Endodermal cell (in vitro differentiated cells): Measurements from ENCODE around the gene PCSK9. TPM values are rescaled to one million over a fixed set of nuclear protein-coding genes. Genes with fewer than 3 reads are reported as not detected.

Source experiments
- DNase-seq: peaks from one replicate; pipeline ENCODE4 v3.0.0-alpha.2; 2017
- H3K27ac ChIP-seq: 2 replicates; pipeline ENCODE4 v1.5.1; 2013; ENCODE audit warnings: mild to moderate bottlenecking, low read depth, low read length, moderate library complexity
- H3K27me3 ChIP-seq: 2 replicates; pipeline ENCODE4 v1.6.1; 2013; ENCODE audit warnings: mild to moderate bottlenecking, low read length, moderate library complexity; ENCODE audit not compliant: insufficient read depth, control insufficient read depth, poor library complexity, severe bottlenecking
- H3K36me3 ChIP-seq: 2 replicates; pipeline ENCODE4 v1.7.0; 2013; ENCODE audit warnings: mild to moderate bottlenecking, low read length, moderate library complexity; ENCODE audit not compliant: control insufficient read depth, insufficient read depth
- H3K4me1 ChIP-seq: one replicate; pipeline ENCODE4 v1.7.0; 2013; ENCODE audit warnings: low read length; ENCODE audit not compliant: control insufficient read depth, insufficient read depth
- H3K4me3 ChIP-seq: 2 replicates; pipeline ENCODE4 v1.5.1; 2013; ENCODE audit warnings: mild to moderate bottlenecking, low read length, moderate library complexity
- H3K9ac ChIP-seq: 2 replicates; pipeline ENCODE4 v1.6.1; 2013; ENCODE audit warnings: mild to moderate bottlenecking, low read length, moderate library complexity; ENCODE audit not compliant: poor library complexity, severe bottlenecking; ENCODE audit errors: extremely low read depth
- H3K9me3 ChIP-seq: 2 replicates; pipeline ENCODE4 v1.6.1; 2013; ENCODE audit warnings: mild to moderate bottlenecking, low read length, moderate library complexity; ENCODE audit not compliant: control insufficient read depth
- H3K27ac Mint-ChIP-seq: 2 replicates; pipeline ENCODE4 v1.8.0; 2020; ENCODE audit warnings: mixed read lengths
- H3K27me3 Mint-ChIP-seq: 2 replicates; pipeline ENCODE4 v1.8.0; 2021; ENCODE audit warnings: mild to moderate bottlenecking, mixed read lengths; ENCODE audit not compliant: insufficient read depth
- H3K36me3 Mint-ChIP-seq: 2 replicates; pipeline ENCODE4 v1.8.0; 2020; ENCODE audit warnings: low read depth, mixed read lengths
- H3K4me1 Mint-ChIP-seq: 2 replicates; pipeline ENCODE4 v1.8.0; 2020; ENCODE audit warnings: mixed read lengths
- H3K4me3 Mint-ChIP-seq: 2 replicates; pipeline ENCODE4 v1.8.0; 2020; ENCODE audit warnings: mild to moderate bottlenecking, moderate library complexity, mixed read lengths
- H3K9me3 Mint-ChIP-seq: 2 replicates; pipeline ENCODE4 v1.8.0; 2020; ENCODE audit warnings: mild to moderate bottlenecking, mixed read lengths
- CTCF ChIP-seq: fragments of 200-600 bp; sonication (generic); conservative IDR thresholded peaks from 2 replicates; pipeline ENCODE4 v1.5.0; 2021; ENCODE audit warnings: antibody characterized with exemption, mild to moderate bottlenecking
- WGBS, 2 experiments: methylation state at CpG; one replicate each; pipeline versions ENCODE4 v1.1.5 to v1.1.7; 2013; ENCODE audit warnings: missing lambda C conversion rate in 2 of 2, mixed read lengths in 1 of 2; ENCODE audit not compliant: insufficient coverage in 1 of 2, insufficient read length in 1 of 2; 5-methylcytosine and 5-hydroxymethylcytosine counted together
- total RNA-seq, 2 donors: library from RNA; stranded (reverse); fragmentation: NEBNext Ultra II Directional in 1 of 2; extraction: Animal tissue kit (Norgen Biotek cat#: 25700) in 1 of 2; gene quantifications; 2 replicates in 1 of 2; 3 replicates in 1 of 2; pipeline ENCODE4 v1.2.1, GENCODE V29; 2021

PCSK9 gene
- total RNA-seq, 2 donors from 2014 or later = 26.1 to 59.9 TPM

GRCh38 chr1:55062801-55063576 is 23.6 kb downstream of the PCSK9 start:
- no peak for DNase-seq
- no peak overlapping the region for H3K9ac ChIP-seq
- no peaks in the 10 kb centered on the region for H3K9me3 ChIP-seq
- H3K36me3 ChIP-seq = peaks cover 26% of the 10 kb centered on the region
- no peak overlapping the region for H3K4me3 ChIP-seq
- no peak overlapping the region for H3K27ac ChIP-seq
- peaks cover 63% of the 10 kb centered on the region for H3K36me3 Mint-ChIP-seq
- TF ChIP-seq CTCF = no peak
- H3K9me3 Mint-ChIP-seq = no peaks in the 10 kb centered on the region
- H3K27ac Mint-ChIP-seq = no peak overlapping the region
- WGBS, 2 experiments = 94% methylated on average over 11 to 29 of the region's 29 CpGs
- no peak overlapping the region for H3K4me3 Mint-ChIP-seq
- no peaks in the 10 kb centered on the region for H3K27me3 ChIP-seq
- no peaks in the 10 kb centered on the region for H3K4me1 Mint-ChIP-seq
- H3K4me1 ChIP-seq = no peaks in the 10 kb centered on the region
- H3K27me3 Mint-ChIP-seq = no peaks in the 10 kb centered on the region

GRCh38 chr1:55063577-55063942 is 24.2 kb downstream of the PCSK9 start:
- H3K27me3 Mint-ChIP-seq = no peaks in the 10 kb centered on the region
- Histone ChIP-seq H3K4me1 (no peaks in the 10 kb centered on the region), H3K9ac (no peak overlapping the region), H3K4me3 (no peak overlapping the region), H3K27ac (no peak overlapping the region), H3K9me3 (no peaks in the 10 kb centered on the region), H3K27me3 (no peaks in the 10 kb centered on the region), H3K36me3 (peaks cover 32% of the 10 kb centered on the region)
- no peak for TF ChIP-seq CTCF
- DNase-seq = no peak
- peaks cover 61% of the 10 kb centered on the region for H3K36me3 Mint-ChIP-seq
- H3K27ac Mint-ChIP-seq = no peak overlapping the region
- no peak overlapping the region for H3K4me3 Mint-ChIP-seq
- WGBS, 2 experiments = 91 to 98% methylated on average over 6 to 9 of the region's 9 CpGs
- no peaks in the 10 kb centered on the region for H3K4me1 Mint-ChIP-seq
- H3K9me3 Mint-ChIP-seq = no peaks in the 10 kb centered on the region

DNA sequence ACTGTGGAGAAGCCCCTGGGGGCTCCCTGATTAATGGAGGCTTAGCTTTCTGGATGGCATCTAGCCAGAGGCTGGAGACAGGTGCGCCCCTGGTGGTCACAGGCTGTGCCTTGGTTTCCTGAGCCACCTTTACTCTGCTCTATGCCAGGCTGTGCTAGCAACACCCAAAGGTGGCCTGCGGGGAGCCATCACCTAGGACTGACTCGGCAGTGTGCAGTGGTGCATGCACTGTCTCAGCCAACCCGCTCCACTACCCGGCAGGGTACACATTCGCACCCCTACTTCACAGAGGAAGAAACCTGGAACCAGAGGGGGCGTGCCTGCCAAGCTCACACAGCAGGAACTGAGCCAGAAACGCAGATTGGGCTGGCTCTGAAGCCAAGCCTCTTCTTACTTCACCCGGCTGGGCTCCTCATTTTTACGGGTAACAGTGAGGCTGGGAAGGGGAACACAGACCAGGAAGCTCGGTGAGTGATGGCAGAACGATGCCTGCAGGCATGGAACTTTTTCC is 24.8 kb downstream of the PCSK9 start:
- no peak overlapping the region for H3K4me3 ChIP-seq
- H3K36me3 Mint-ChIP-seq = peaks cover 61% of the 10 kb centered on the region
- H3K36me3 ChIP-seq = peaks cover 37% of the 10 kb centered on the region
- H3K9me3 ChIP-seq = no peaks in the 10 kb centered on the region
- H3K27me3 ChIP-seq = no peaks in the 10 kb centered on the region
- no peak overlapping the region for H3K27ac ChIP-seq
- H3K27ac Mint-ChIP-seq = no peak overlapping the region
- H3K4me1 Mint-ChIP-seq = no peaks in the 10 kb centered on the region
- H3K9me3 Mint-ChIP-seq = no peaks in the 10 kb centered on the region
- no peaks in the 10 kb centered on the region for H3K27me3 Mint-ChIP-seq
- peak; percentile 74 for TF ChIP-seq CTCF
- no peaks in the 10 kb centered on the region for H3K4me1 ChIP-seq
- no peak overlapping the region for H3K9ac ChIP-seq
- peak; percentile 69 for DNase-seq
- WGBS, 2 experiments = 78 to 82% methylated on average over 5 to 12 of the region's 12 CpGs
- H3K4me3 Mint-ChIP-seq = no peak overlapping the region
